Mammary epithelial cell (primary cell): ENCODE results near the gene CREBBP.

Experiments used
- EZH2 ChIP-seq: IDR thresholded peaks from 2 replicates; pipeline ENCODE4 v1.6.1; 2012; ENCODE audit warnings: low read length, inconsistent platforms, borderline replicate concordance
- TF ChIP-seq, protein P1 (sequence below), 2 donors: IDR thresholded peaks in 1 of 2; conservative IDR thresholded peaks in 1 of 2; 2 replicates each; pipeline ENCODE4 v1.5.1; 2011 to 2012; ENCODE audit warnings: inconsistent platforms in 2 of 2, low read length in 2 of 2, mild to moderate bottlenecking in 2 of 2, control low read depth in 1 of 2, low read depth in 1 of 2; ENCODE audit not compliant: insufficient read depth in 1 of 2; ENCODE audit errors: extremely low read depth in 1 of 2

DNA sequence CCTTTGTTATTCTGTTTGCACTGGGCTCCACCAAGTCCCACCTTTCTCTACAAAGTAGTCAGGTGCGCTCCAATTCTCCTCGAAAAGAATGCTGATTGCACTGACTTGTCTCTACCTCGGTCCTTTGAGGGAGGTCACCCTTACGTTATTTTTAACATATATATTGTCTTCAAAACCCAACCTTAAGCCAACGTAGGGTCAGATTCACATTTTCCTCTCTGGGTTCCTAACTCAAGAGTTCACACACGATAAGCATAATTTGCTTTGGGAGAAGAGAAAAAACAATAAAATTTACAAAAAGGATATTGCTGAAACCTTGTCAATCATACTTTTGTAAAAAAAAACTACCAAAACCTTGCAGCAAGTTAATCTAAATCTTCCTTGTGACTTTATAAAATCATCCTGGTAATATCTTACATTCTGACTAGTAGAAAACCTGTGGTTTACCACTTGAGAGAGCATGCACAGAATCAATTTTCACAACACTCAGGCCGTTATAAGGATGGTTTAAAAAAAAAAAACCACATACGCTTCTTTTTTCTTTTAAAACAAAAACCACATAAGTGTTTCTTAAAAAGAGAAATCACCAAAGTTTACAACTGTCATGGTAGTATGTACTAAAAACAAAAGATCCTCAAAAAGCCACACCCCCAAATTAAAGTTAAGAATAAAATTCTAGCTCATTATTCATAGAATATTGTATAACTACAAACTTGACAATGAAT lies 91.0 kb downstream of the CREBBP start:
- no peak for TF ChIP-seq EZH2
- TF ChIP-seq, protein P1, sequence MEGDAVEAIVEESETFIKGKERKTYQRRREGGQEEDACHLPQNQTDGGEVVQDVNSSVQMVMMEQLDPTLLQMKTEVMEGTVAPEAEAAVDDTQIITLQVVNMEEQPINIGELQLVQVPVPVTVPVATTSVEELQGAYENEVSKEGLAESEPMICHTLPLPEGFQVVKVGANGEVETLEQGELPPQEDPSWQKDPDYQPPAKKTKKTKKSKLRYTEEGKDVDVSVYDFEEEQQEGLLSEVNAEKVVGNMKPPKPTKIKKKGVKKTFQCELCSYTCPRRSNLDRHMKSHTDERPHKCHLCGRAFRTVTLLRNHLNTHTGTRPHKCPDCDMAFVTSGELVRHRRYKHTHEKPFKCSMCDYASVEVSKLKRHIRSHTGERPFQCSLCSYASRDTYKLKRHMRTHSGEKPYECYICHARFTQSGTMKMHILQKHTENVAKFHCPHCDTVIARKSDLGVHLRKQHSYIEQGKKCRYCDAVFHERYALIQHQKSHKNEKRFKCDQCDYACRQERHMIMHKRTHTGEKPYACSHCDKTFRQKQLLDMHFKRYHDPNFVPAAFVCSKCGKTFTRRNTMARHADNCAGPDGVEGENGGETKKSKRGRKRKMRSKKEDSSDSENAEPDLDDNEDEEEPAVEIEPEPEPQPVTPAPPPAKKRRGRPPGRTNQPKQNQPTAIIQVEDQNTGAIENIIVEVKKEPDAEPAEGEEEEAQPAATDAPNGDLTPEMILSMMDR (conservative IDR thresholded peaks at IDR 0.05 in 1 of 2, IDR thresholded peaks at IDR 0.05 in 1 of 2; ENCODE audit: extremely low read depth in 1 of 2, insufficient read depth in 1 of 2, low read depth in 1 of 2, low read length in 2 of 2) = no peak
